Nephron progenitor cell (in vitro differentiated cells): ENCODE results near the gene SLC25A20.

Source experiments
- DNase-seq: peaks from one replicate; pipeline ENCODE4 v3.0.0; 2021
- H3K27ac Mint-ChIP-seq: 2 replicates; pipeline ENCODE4 v1.8.0; 2021; ENCODE audit warnings: mild to moderate bottlenecking, moderate library complexity, mixed read lengths
- H3K27me3 Mint-ChIP-seq: 2 replicates; pipeline ENCODE4 v1.8.0; 2021; ENCODE audit warnings: mild to moderate bottlenecking, low read depth, mixed read lengths; ENCODE audit not compliant: poor library complexity
- H3K36me3 Mint-ChIP-seq: 2 replicates; pipeline ENCODE4 v1.8.0; 2021; ENCODE audit warnings: low read depth, mixed read lengths
- H3K4me1 Mint-ChIP-seq: 2 replicates; pipeline ENCODE4 v1.8.0; 2021; ENCODE audit warnings: mixed read lengths
- H3K4me3 Mint-ChIP-seq: 2 replicates; pipeline ENCODE4 v1.8.0; 2021; ENCODE audit warnings: mild to moderate bottlenecking, moderate library complexity, mixed read lengths
- H3K9me3 Mint-ChIP-seq: 2 replicates; pipeline ENCODE4 v1.8.0; 2021; ENCODE audit warnings: mild to moderate bottlenecking, moderate library complexity, mixed read lengths
- CTCF ChIP-seq: fragments of 200-600 bp; sonication (generic); IDR thresholded peaks from 2 replicates; pipeline ENCODE4 v1.5.0; 2021; ENCODE audit warnings: antibody characterized with exemption

SLC25A20 gene

GRCh38 chr3:48928679-48929078, 30.0 kb upstream of the SLC25A20 start:
- no peak overlapping the region for H3K27ac Mint-ChIP-seq
- H3K36me3 Mint-ChIP-seq = peaks cover 85% of the 10 kb centered on the region
- H3K9me3 Mint-ChIP-seq = peaks cover 10% of the 10 kb centered on the region
- H3K4me1 Mint-ChIP-seq = peaks cover 14% of the 10 kb centered on the region
- H3K27me3 Mint-ChIP-seq = no peaks in the 10 kb centered on the region
- no peak for DNase-seq
- H3K4me3 Mint-ChIP-seq = no peak overlapping the region
- TF ChIP-seq CTCF = no peak

GRCh38 chr3:48927928-48928327, 29.2 kb upstream of the SLC25A20 start:
- Mint-ChIP-seq H3K9me3 (peaks cover 9% of the 10 kb centered on the region), H3K4me3 (no peak overlapping the region), H3K4me1 (peaks cover 14% of the 10 kb centered on the region), H3K36me3 (peaks cover 81% of the 10 kb centered on the region), H3K27ac (no peak overlapping the region), H3K27me3 (no peaks in the 10 kb centered on the region)
- no peak for TF ChIP-seq CTCF
- DNase-seq = no peak

GRCh38 chr3:48926425-48927392, 28.0 kb upstream of the SLC25A20 start:
- H3K27ac Mint-ChIP-seq = peak overlapping the region; percentile 42
- H3K9me3 Mint-ChIP-seq = no peaks in the 10 kb centered on the region
- H3K4me3 Mint-ChIP-seq = no peak overlapping the region
- TF ChIP-seq CTCF = no peak
- H3K36me3 Mint-ChIP-seq = peaks cover 75% of the 10 kb centered on the region
- DNase-seq = no peak
- peaks cover 18% of the 10 kb centered on the region for H3K4me1 Mint-ChIP-seq
- no peaks in the 10 kb centered on the region for H3K27me3 Mint-ChIP-seq

GRCh38 chr3:48919215-48920138, 20.8 kb upstream of the SLC25A20 start:
- peaks cover 15% of the 10 kb centered on the region for H3K36me3 Mint-ChIP-seq
- no peaks in the 10 kb centered on the region for H3K9me3 Mint-ChIP-seq
- H3K27me3 Mint-ChIP-seq = peaks cover 4% of the 10 kb centered on the region
- H3K4me1 Mint-ChIP-seq = peaks cover 25% of the 10 kb centered on the region
- no peak for TF ChIP-seq CTCF
- DNase-seq = peak; percentile 16
- peak overlapping the region; percentile 93 for H3K4me3 Mint-ChIP-seq
- H3K27ac Mint-ChIP-seq = peak overlapping the region; percentile 99

GRCh38 chr3:48918388-48919214, 19.9 kb upstream of the SLC25A20 start, which contains the start of gene ARIH2:
TSS of gene ARIH2 (plus strand) at chr3:48918842. CDS start at chr3:48927559, 8,717 bp downstream.
- Mint-ChIP-seq H3K27me3 (peaks cover 4% of the 10 kb centered on the region), H3K4me3 (peak within 1 kb of the TSS; percentile 93), H3K27ac (peak within 1 kb of the TSS; percentile 100), H3K36me3 (peaks cover 9% of the 10 kb centered on the region), H3K9me3 (no peaks in the 10 kb centered on the region), H3K4me1 (peaks cover 25% of the 10 kb centered on the region)
- TF ChIP-seq CTCF = no peak
- DNase-seq = peak; percentile 93
